ENCODE data around the gene PSKH1. TPM values are rescaled to one million over a fixed set of nuclear protein-coding genes. Genes with fewer than 3 reads are reported as not detected.

PSKH1 gene
- polyA plus RNA-seq, 2 of the 4 experiments (the other 2 are of a cell fraction), result 15.1 to 15.8 TPM

GRCh38 chr16:67879462-67879861, 13.6 kb upstream of the PSKH1 start:
- Histone ChIP-seq H3K9me3 (no peaks in the 10 kb centered on the region), H3K4me3 (no peak overlapping the region), H3K27ac (no peak overlapping the region), H3K4me1 (peaks cover 5% of the 10 kb centered on the region; the same call in 2 of the 3 replicates), H3K4me2 (no peak overlapping the region)
- ChIA-PET CTCF (interaction anchor here (1.1 to 17.4 kb wide), 4 partner anchors 8 to 358 kb away, joined by 3 to 370 read pairs (median 4); partner anchors contain the start of genes CTRL and PSMB10), POLR2A (no interaction called here)
- WGBS (ENCODE audit: missing lambda C conversion rate), result 95% methylated on average over 11 of the region's 12 CpGs
- ATAC-seq (no peak), DNase-seq (ENCODE audit: low read depth in 1 of 2, low spot score in 1 of 2) (no peak), FAIRE-seq (no peak)
- TF ChIP-seq, protein P1, sequence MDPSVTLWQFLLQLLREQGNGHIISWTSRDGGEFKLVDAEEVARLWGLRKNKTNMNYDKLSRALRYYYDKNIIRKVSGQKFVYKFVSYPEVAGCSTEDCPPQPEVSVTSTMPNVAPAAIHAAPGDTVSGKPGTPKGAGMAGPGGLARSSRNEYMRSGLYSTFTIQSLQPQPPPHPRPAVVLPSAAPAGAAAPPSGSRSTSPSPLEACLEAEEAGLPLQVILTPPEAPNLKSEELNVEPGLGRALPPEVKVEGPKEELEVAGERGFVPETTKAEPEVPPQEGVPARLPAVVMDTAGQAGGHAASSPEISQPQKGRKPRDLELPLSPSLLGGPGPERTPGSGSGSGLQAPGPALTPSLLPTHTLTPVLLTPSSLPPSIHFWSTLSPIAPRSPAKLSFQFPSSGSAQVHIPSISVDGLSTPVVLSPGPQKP (IDR thresholded peaks at IDR 0.05; ENCODE audit: low read depth, low read length), result no peak
- no peak for TF ChIP-seq POLR2A (IDR thresholded peaks at IDR 0.05; ENCODE audit: low read length)
- TF ChIP-seq HOXB13 (CRISPR knock-in tag; IDR thresholded peaks at IDR 0.05; ENCODE audit: low read depth), result no peak
- no peak for TF ChIP-seq HEYL (CRISPR knock-in tag; IDR thresholded peaks at IDR 0.05)
- TF ChIP-seq JUNB (IDR thresholded peaks at IDR 0.05), result no peak
- TF ChIP-seq HOXB5 (CRISPR knock-in tag; IDR thresholded peaks at IDR 0.05), result no peak
- TF ChIP-seq CBX2 (IDR thresholded peaks at IDR 0.05; ENCODE audit: borderline replicate concordance, low read depth), result no peak
- no peak for TF ChIP-seq ZNF302 (CRISPR knock-in tag; IDR thresholded peaks at IDR 0.05)
- TF ChIP-seq MAZ (IDR thresholded peaks at IDR 0.05; ENCODE audit: borderline replicate concordance, low read depth, low read length), result no peak
- TF ChIP-seq MAFK (IDR thresholded peaks at IDR 0.05; ENCODE audit: partially characterized antibody), result no peak
- no peak for TF ChIP-seq RCOR1 (IDR thresholded peaks at IDR 0.05; ENCODE audit: low read depth, low read length)
- TF ChIP-seq RAD21 (conservative IDR thresholded peaks at IDR 0.05 in 1 of 2, IDR thresholded peaks at IDR 0.05 in 1 of 2), result no peak
- no peak for TF ChIP-seq SREBF2 (IDR thresholded peaks at IDR 0.05)
- no peak for TF ChIP-seq E2F6 (IDR thresholded peaks at IDR 0.05; ENCODE audit: borderline replicate concordance, low read depth)
- no peak for TF ChIP-seq PHF8 (IDR thresholded peaks at IDR 0.05; ENCODE audit: borderline replicate concordance, low read depth)
- no peak for TF ChIP-seq GATA3 (IDR thresholded peaks at IDR 0.05; ENCODE audit: borderline replicate concordance)
- TF ChIP-seq, protein P2, sequence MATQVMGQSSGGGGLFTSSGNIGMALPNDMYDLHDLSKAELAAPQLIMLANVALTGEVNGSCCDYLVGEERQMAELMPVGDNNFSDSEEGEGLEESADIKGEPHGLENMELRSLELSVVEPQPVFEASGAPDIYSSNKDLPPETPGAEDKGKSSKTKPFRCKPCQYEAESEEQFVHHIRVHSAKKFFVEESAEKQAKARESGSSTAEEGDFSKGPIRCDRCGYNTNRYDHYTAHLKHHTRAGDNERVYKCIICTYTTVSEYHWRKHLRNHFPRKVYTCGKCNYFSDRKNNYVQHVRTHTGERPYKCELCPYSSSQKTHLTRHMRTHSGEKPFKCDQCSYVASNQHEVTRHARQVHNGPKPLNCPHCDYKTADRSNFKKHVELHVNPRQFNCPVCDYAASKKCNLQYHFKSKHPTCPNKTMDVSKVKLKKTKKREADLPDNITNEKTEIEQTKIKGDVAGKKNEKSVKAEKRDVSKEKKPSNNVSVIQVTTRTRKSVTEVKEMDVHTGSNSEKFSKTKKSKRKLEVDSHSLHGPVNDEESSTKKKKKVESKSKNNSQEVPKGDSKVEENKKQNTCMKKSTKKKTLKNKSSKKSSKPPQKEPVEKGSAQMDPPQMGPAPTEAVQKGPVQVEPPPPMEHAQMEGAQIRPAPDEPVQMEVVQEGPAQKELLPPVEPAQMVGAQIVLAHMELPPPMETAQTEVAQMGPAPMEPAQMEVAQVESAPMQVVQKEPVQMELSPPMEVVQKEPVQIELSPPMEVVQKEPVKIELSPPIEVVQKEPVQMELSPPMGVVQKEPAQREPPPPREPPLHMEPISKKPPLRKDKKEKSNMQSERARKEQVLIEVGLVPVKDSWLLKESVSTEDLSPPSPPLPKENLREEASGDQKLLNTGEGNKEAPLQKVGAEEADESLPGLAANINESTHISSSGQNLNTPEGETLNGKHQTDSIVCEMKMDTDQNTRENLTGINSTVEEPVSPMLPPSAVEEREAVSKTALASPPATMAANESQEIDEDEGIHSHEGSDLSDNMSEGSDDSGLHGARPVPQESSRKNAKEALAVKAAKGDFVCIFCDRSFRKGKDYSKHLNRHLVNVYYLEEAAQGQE (IDR thresholded peaks at IDR 0.05), result no peak
- TF ChIP-seq HOXA7 (CRISPR knock-in tag; IDR thresholded peaks at IDR 0.05), result no peak

DNA sequence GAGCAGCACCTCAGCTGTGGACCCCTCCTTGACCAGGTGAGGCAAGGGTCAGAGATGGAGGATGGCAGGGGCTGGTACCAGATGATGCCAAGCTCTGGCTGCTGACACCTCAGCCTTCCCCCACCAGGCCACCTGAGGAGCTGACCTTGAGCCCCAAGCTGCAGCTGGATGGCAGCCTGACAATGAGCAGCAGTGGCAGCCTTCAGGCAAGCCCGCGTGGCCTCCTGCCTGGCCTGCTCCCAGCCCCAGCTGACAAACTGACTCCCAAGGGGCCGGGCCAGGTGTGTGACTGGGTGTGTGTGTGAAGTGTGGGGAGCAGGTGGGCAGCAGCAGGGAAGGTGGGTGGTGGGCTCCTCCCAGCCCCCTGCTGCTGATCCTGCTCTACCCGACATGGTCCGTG, 13.1 kb upstream of the PSKH1 start:
- no peak for DNase-seq (ENCODE audit: low read depth in 1 of 2, low spot score in 1 of 2)
- no peak for FAIRE-seq
- H3K4me2 ChIP-seq, result no peak overlapping the region
- H3K4me3 ChIP-seq, result no peak overlapping the region
- H3K4me1 ChIP-seq, result peaks cover 2% of the 10 kb centered on the region; the same call in 1 of the 3 replicates
- ChIA-PET POLR2A (no interaction called here), CTCF (interaction anchor here (1.1 to 17.4 kb wide), 5 partner anchors 8 to 359 kb away, joined by 3 to 370 read pairs (median 4); partner anchors contain the start of genes CTRL and PSMB10)
- no peak overlapping the region for H3K27ac ChIP-seq
- ATAC-seq, result no peak
- 97% methylated on average over 2 of the region's 5 CpGs for whole genome bisulfite sequencing (ENCODE audit: missing lambda C conversion rate)
- TF ChIP-seq CBX8 (IDR thresholded peaks at IDR 0.05), result no peak
- TF ChIP-seq, protein P2 (IDR thresholded peaks at IDR 0.05), result no peak
- no peak for TF ChIP-seq FOSB (CRISPR knock-in tag; IDR thresholded peaks at IDR 0.05)
- no peak for TF ChIP-seq RNF2 (IDR thresholded peaks at IDR 0.05; ENCODE audit: borderline replicate concordance, low read depth)
- H3K9me3 ChIP-seq, result no peaks in the 10 kb centered on the region
